Fibroblast of skin of left biceps (primary cell): Measurements from ENCODE around the gene LDB2.
A peak's percentile ranks its signal among the peaks of the same experiment; 100 is the strongest.

Experiments
- DNase-seq, 2 experiments: peaks; one replicate each; pipeline ENCODE4 v3.0.0-alpha.2; 2013; ENCODE audit warnings: low read depth in 2 of 2

Gene LDB2

DNA sequence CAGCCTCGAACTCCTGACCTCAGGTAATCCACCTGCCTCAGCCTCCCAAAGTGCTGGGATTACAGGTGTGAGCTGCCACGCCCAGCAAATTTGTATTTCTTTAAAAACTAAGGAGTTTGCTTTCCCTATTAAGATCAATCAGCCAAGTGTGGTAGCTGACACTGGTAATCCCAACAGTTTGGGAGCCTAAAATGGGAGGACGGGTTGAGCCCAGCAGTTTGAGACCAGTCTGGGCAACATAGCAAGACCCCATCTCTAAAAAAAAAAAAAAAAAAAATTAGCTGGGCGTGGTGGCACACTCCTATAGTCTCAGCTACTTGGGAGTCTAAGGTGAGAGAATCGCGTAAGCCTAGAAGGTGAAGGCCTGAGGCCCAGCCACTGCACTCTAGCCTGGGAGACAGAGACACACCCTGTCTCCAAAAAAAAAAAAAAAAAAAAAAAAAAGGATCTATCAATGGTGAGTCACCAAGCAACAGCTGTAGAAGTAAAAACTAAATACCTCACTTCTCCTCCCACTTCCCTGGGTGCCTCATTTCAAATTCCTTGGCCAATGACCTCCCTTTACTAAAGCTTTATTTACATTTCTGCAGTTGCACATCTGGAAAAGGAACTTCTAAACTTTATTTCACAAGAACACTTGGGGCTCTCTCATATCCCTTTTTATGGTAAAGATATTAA lies 54.5 kb downstream of the LDB2 start:
- DNase-seq: peak; percentile 71 to 75

DNA sequence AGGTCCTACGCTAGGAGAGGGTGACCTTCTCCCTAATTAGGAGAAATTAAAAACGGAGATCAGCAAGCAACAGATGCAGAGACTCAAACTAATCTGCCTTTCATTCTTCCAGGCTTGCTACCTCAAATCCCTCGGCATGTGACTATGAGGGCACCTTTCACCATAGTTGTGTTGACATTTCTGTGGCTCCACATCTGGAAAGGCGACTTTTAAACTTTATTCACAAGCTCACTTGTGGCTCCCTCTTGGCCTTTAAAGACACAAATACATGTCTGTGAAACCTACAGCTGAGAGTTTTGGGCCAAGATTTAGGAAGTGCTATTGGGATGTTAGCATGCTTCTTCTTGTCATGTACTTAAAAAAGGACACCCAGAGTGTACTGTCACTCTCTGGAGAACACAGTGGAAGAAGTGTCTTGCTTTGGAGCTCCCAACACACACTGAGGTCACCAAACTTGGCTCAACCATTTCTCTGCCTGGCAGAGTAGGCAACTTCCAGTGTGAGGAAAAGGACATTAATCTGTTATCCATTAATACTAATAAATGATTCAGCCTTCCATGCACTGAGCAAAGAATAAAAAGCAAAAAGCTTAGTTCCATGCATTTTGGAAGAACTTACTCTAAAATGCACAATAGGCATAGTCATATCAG lies 60.1 kb downstream of the LDB2 start:
- DNase-seq: no peak

DNA sequence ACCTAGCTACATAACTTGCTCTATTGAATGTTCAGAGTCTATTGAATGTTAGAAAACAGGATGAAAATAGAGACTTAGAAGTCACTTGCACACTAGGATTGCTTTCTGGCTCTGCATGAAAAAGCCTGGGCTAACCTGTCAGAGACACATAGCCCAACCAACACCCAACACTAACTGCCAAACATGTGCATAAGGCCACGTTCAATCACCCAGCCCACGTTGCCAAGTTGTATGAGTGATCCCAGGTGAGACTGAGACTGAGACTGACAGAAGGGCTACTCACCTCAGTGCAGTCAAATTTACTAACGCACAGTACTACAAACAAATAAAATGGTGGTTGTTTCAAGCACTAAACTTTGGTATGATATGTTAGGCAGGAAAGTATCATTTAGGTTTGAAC lies 61.0 kb downstream of the LDB2 start:
- DNase-seq: no peak

DNA sequence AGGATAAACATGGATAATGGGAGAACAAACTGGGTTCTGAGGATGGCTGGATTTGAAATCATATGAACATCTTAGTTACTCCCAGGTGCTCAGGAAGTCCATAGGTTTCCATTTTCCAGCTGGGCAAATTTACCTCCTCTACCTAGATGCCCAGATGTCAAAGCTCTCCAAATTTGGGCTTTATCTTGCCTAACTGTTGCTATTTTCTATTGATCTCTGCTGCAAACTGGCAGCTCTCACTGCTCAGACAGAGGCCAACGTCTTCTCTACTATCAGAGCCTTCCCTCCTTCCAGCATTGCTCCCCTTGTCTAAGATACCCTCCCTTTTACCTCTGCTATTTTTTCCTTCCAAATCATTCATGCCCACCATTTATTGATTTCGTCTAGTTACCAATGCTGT lies 62.1 kb downstream of the LDB2 start:
- DNase-seq: no peak

DNA sequence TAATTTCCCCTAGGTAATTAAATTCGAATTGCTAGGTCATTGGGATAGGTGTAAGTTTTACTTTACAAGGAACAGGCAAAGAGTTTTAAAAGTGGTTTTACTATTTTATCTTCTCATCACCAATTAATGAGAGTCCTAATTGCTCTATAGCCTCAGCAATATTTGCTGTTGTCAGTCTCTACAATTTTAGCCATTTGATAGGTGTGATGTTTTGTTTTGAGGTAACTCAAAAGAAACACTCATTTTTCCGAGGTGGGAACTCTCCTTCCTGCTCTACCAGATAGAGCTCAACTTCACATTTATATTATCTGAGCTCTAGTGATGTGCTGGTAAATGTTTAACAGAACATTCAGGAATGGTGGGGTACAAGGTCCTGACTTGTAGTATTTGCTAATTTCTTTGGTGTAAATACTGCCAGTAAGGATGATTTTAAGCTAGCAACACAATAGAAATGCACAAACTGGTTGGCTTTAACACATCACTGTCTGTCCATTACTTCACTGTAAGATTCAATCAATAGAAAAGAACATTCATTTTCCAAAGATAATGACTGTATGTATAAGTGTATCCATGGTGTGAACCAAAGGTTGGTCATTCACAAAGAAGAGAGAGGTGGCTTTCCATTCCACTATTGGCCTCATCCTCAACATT lies 62.7 kb downstream of the LDB2 start:
- no peak for DNase-seq

DNA sequence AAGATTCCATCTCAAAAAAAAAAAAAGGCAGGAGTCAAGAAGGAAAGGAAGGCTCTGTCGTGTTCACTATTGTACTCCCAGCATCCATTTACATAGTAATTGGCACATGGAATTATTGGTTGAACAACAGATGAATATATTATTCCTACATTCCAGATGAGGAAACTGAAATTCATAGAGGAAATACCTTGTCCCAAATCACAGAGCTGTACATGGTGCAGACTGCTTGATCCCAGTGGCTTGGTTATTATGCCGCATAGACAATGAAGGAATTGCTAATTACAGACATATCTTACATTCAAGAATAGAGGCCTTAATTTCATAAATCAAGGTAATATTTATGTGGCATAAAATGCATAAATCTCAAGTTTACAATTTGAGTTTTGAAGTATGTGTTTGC lies 63.6 kb downstream of the LDB2 start:
- no peak for DNase-seq

DNA sequence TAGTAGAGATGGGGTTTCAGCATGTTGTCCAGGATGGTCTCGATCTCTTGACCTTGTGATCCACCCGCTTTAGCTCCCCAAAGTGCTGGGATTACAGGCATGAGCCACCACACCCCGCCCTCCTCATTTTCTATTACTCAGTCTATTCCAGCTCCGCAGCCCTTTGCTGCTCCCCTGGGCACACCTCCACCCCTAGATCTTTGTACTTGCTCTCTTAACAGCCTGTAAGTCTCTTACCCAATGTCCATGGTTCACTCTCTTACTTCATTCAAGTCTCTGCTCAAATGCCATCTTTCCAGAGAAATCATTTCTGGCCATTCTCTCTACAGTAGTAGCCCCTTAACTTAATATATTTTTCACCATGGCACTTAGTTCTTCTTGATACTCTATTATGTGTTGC lies 64.7 kb downstream of the LDB2 start:
- DNase-seq: no peak

DNA sequence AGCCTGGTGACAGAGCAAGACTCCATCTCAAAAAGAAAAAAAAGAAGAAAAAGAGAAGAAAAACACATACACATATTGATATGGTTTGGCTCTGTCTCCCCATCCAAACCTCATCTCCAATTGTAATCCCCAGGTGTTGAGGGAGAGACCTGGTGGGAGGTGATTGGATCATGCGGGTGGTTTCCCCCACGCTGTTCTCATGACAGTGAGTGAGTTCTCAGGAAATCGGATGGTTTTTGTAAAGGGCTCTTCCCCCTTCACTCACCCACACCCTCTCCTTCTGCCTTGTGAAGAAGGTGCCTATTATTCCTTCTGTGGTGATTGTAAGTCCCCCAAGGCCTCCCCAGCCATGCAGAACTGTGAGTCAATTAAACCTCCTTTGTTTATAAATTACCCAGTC lies 68.4 kb downstream of the LDB2 start:
- DNase-seq: no peak

DNA sequence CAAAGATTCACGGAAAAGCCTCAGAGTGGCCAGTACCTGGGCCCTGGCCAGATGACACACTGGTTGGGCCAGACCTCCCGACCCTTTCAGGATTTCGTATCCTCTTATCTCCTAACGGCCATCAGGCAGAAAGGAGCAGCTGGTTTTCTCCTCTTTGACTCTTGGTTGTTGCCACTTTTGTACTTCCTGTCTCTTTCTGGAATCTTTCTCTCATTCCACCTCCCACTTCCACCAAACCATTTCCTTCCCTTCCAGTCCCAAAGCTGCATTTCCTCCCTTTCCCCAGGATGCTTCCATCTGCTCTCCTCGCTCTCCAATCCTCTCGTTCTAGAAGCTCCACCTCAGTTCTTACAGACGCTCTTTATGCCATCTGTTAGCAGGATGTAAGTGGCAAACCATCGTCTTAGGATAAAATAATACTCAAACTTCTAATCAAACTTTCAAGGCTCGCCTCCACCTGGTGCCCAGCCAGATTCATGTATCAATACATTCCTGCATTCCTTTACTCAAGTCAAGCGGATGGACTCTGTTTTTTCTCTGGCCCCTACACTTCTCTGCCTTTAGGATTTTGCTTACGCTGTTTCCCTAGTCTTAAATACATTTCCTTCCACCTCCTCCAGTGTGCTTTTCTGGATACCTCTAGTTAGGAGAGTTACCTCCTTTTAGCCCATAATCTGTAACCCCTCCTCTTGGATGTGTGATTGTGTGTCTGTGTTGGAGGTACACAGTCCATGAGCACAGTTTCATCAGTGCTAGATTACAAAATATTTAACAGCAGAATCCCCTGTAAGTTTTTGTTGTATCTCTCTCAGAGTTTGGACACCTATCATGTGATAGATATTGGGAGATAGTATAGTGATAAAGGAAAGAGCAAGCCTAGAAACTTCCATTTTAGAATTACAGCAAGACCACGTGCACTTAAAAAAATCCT lies 70.4 kb downstream of the LDB2 start:
- no peak for DNase-seq

DNA sequence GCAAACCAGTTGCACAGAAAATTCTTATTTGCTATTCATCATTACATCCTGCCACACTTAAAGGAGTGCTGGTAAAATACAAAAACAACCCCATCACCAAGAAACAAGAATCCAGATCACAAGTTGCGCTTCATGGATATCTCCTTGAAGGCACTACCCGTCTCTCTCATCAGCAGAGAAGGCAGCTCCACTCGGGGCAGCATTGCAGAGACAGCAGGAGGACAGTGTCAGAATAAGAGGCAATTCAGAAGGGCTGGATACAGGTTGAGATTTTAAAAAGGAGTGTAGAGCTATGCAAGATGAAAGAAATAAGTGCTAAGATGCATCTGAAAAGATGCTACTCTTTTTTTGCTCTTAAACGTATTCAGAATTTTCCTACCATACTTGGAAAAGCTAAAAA lies 71.4 kb downstream of the LDB2 start:
- DNase-seq: no peak

DNA sequence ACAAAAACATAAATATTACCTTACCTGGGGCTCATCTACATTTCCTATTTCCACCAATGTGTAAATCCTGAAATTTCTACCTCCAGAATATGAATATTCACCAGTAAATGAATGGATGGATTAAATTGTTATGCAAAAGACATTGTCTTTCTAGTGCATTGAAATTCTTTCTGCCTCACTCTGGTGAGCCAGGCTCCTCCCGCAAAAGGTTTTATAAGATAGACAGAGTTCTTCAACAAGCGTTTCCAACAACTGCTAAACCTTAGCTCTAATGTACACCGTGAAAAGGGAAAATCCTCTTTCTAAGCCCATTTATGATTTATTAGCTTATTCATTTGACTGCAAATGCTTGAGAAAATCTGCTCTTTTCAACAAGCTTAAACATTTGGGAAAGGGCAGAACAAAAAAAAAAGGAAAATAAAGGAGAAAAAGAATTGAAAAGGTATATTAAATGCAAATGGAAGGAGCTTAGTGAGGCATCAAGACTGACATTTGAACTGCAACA lies 72.0 kb downstream of the LDB2 start:
- DNase-seq: no peak

DNA sequence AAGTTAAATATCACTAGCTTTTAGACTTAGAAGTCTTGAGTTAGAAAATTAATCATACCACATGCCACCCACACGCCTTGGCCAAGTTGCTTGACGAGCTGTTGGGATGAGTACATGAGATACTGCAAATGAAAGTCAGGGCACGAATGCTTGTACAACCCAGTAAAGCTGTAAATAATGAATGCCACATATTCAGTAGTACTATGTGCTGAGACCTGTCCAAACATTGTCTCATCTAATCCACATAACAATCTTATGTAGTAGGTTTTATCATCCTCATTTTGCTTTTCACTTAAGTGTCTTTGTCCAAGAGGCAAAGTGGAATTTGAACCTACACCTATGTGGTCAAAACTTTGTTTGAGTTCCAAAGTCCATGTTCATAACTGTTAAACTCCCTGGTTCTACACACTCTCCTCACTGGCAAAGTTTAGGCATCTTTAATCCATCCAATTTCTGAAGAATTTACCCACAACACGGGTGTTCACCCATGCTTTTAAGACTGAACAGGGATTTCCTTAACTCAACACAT lies 74.1 kb downstream of the LDB2 start:
- DNase-seq: no peak

DNA sequence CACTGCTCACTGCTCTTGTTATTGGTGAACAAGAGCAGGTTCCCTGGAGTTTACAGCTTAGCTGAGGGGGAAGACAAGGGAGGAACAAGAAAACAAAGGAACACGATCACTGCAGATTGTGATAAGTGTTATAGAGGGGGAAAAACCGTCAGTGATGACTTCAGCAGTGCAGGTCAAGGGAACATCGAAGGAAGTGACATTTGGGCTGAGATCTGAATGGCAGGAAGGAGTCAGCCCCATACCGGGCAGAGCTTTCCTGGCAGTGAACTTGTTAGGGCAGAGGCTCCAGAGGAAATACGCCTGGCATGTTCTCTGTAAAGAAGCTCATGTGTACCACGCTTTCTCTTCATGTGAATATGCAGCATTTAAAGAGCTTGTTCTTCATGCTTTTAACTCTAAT lies 78.1 kb downstream of the LDB2 start:
- DNase-seq: no peak

DNA sequence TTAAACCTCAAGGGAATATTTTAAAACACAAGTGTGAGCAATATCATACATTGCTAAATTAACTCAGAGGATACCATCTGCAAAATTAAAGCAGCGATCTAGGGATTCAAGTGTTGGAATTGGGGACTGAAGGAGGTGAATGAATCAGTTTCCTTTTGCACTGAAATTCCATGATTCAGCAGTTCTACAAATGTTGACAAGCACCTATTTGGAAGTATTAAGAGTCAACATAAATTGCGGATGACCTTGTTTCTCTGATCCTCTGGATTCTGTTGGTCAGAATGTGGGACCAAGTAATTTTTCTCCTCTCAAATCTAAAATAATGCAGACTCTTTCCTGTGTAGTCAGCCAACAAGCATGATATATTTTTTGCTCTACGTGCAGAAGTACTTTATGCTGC lies 78.8 kb downstream of the LDB2 start:
- no peak for DNase-seq

DNA sequence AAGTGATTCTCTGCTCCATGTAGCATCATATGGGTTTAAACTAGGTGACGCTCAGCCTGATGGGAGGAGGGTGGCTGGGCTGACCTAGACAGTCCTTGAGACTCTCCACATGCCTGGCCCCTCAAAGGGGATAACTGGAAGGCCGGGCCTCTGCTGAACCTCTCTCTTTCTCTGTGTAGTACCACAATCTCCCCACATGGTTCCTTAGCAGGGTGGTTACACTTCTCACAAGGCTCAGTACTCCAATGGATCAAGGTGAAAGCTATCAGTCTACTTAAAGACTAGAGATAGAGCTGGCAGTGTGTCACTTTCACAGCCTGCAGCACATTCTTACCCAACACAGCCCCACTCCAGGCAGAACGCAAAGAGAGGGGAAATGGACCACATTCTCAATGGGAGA lies 80.4 kb downstream of the LDB2 start:
- DNase-seq: no peak

DNA sequence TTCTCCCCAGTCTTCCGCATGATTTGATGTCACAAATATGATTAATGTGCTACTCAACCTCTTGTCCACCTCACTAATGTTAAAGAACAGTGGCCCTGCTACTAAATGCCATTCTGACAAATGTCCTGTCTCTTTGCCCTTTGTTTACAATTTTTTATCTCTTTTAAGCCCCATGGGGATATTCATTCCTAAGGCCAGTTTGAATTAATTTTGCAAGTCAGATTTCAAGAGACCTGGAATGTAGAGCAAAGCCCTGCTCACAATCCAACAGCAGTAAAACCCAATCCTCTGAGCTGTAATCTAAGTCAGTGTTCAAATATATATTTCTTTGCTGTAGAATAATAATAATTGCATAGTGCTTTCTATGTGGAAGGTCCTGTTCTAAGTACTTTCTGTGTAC lies 81.2 kb downstream of the LDB2 start:
- no peak for DNase-seq

DNA sequence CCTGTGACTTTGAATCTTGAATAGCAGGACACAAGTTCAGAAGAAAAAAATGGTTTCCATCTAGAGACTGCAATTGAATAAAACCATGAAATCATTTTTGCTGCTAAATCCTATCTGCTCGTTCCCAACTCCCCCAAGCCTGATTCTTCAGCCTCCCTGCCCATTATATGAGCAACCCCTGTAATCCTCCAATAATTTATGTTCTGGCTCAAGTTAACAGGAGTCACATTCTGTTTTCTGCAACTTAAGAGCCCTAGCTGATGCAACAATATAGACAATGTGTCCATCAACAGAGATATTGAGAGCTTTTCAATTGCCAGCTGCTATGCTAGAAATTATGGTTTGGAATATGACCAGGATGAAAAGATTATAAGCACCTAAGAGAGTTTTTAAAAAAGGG lies 84.1 kb downstream of the LDB2 start:
- DNase-seq: peak; percentile 8 to 9

DNA sequence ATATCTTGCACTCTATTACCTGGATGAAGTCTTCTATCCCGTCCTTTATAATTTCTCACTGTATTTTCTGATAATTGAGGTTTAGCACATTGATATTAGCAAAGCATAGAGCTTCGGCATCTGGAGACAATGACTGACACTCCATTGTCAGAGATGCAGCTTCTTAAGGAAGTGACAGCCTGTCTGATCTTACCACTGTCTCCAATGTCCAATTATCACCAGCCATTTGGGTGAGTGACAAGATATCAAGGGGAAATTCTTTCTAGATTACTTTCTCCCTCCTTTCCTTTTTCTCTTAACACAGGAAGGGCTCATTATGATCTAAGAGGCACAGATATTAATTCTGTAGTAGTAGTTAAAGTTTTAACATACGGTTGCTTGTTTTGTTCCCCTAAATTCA lies 86.4 kb downstream of the LDB2 start:
- DNase-seq: no peak

DNA sequence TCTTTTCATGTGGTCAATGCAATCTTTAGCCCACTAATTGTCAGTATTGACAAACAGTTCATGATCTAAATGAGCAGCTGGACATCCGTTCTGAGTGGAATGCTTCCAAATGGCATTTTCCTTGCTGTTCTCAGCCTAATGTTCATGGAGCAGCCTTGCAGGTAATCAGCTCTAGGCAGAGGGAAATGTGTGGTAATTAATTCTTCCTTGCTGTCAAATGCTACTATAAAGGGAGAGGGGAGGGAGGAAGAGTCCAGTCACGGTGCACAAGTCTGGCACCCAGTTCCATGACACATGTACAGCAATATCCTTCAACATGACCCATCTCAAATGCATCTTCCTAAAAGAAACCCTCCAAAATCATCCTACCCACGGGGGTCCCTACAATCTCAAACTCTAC lies 88.5 kb downstream of the LDB2 start:
- DNase-seq: no peak

DNA sequence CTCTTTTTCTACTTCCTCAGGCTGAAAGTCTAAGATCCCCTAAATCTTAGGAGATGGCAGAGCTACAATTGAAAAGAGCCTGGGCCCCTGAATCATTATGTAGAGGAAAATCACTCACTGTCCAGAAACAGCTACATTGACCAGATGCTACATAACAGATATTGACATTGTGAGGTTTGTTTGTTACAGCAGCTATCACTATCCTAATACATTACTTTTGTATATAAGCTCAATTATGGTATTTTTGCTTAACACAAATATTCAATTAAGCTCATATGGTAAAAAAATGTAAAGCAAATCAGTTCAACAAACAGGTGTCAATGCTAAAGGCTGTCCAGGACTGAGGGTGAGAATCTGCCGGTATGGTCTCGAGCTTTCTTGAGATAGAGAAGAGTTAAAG lies 89.4 kb downstream of the LDB2 start:
- DNase-seq: no peak

DNA sequence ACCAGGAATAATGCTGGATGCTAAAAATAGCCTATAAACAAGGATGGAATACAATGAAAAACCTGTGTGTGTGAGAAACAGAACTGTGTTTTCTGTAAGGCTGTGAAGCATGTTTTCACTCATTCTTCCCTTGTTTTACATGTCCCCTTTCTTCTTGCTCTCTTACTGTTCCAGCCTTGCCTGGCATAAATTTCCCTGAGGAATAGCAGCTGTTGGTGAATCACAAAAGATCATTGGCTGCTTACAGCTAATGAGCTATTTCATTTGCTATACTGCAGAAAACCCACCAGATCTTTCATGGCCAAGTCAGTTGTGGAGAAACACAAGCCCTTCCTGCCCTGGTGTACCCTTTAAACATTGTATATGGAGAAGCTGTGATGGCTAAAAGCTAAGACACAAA lies 91.1 kb downstream of the LDB2 start:
- no peak for DNase-seq

DNA sequence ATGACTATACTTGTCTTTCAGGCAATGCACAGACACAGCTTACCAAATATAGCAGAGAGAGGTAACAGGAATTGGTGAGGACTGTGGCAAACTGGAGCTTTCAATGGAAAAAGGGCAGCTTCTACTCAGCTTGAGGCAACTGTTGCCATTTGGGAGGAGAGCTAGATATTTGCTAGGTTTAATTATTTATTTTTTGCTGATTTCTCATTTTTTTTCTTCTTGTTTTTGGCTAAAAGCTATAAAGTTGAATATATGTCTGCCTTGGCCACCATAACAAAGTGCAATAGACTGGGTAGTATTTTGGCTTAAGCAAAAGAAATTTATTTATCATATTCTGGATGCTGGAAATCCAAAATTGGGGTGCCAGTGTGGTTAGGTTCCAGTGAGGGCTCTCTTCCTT lies 93.9 kb downstream of the LDB2 start:
- no peak for DNase-seq
